GM06990 (cell line): Measurements from ENCODE around the gene IGF2R.
"Not testable (repeated sequence)": the region's sequence is repeated elsewhere in the genome, so short reads cannot be mapped to it uniquely, and the experiment has no call there.

Experiments
- DNase-seq: peaks from one replicate; pipeline ENCODE4 v3.0.0-alpha.2; 2011; ENCODE audit not compliant: insufficient read length; ENCODE audit errors: extremely low read depth
- H3K27me3 ChIP-seq: replicated peaks from 2 replicates; pipeline ENCODE4 v1.6.0; 2011; ENCODE audit warnings: low read length; ENCODE audit not compliant: control insufficient read depth, insufficient read depth
- H3K36me3 ChIP-seq: 2 replicates; pipeline ENCODE4 v1.5.1; 2011; ENCODE audit warnings: low read length; ENCODE audit not compliant: control insufficient read depth, insufficient read depth
- H3K4me3 ChIP-seq: replicated peaks from 2 replicates; pipeline ENCODE4 v1.5.1; 2011; ENCODE audit warnings: low read depth, mild to moderate bottlenecking, control low read depth, low read length
- CTCF ChIP-seq: IDR thresholded peaks from 2 replicates; pipeline ENCODE4 v1.5.1; 2011; ENCODE audit warnings: low read length, control low read depth, mild to moderate bottlenecking, inconsistent platforms; ENCODE audit not compliant: insufficient read depth, poor library complexity, severe bottlenecking

Gene IGF2R

GRCh38 chr6:160121981-160122380 lies 153.1 kb downstream of the IGF2R start:
- Histone ChIP-seq H3K36me3 (peaks cover 11% of the 10 kb centered on the region), H3K27me3 (no peaks in the 10 kb centered on the region), H3K4me3 (no peak overlapping the region)
- TF ChIP-seq CTCF = no peak
- DNase-seq = no peak

- Histone ChIP-seq H3K27me3 (no peaks in the 10 kb centered on the region), H3K36me3 (peaks cover 4% of the 10 kb centered on the region; the same call in 1 of the 2 replicates), H3K4me3 (no peak overlapping the region)
- no peak for DNase-seq
- no peak for TF ChIP-seq CTCF
Measured at GRCh38 chr6:160122744-160123143, 153.9 kb downstream of the IGF2R start.

GRCh38 chr6:160124007-160124406 lies 155.1 kb downstream of the IGF2R start:
- Histone ChIP-seq H3K4me3 (no peak overlapping the region), H3K36me3 (peaks cover under 1% of the 10 kb centered on the region; the same call in 1 of the 2 replicates), H3K27me3 (no peaks in the 10 kb centered on the region)
- TF ChIP-seq CTCF = no peak
- DNase-seq = no peak

GRCh38 chr6:160124605-160125004 lies 155.7 kb downstream of the IGF2R start:
- no peaks in the 10 kb centered on the region; the same call in 1 of the 2 replicates for H3K36me3 ChIP-seq
- no peak for DNase-seq
- H3K27me3 ChIP-seq = no peaks in the 10 kb centered on the region
- no peak for TF ChIP-seq CTCF
- H3K4me3 ChIP-seq = no peak overlapping the region

GRCh38 chr6:160125105-160125504 lies 156.2 kb downstream of the IGF2R start:
- not testable (repeated sequence) for H3K4me3 ChIP-seq, H3K36me3 ChIP-seq, DNase-seq, H3K27me3 ChIP-seq

GRCh38 chr6:160127270-160128124 lies 158.6 kb downstream of the IGF2R start:
- Histone ChIP-seq H3K4me3 (no peak overlapping the region), H3K27me3 (no peaks in the 10 kb centered on the region), H3K36me3 (no peaks in the 10 kb centered on the region; the same call in none of the 2 replicates)
- DNase-seq = no peak
- TF ChIP-seq CTCF = no peak
